PFSK-1 (cell line): ENCODE results near the gene GYPC.

ENCODE experiments used
- FOXP2 ChIP-seq: optimal IDR thresholded peaks from 2 replicates; pipeline ENCODE3; 2011; ENCODE audit warnings: borderline replicate concordance, control low read depth, inconsistent platforms; ENCODE audit not compliant: insufficient read depth; ENCODE audit errors: extremely low read length, extremely low read depth
- POLR2AphosphoS5 ChIP-seq: IDR thresholded peaks from 2 replicates; pipeline ENCODE4 v1.6.1; 2012; ENCODE audit warnings: low read depth, mild to moderate bottlenecking, control low read depth, low read length, moderate library complexity
- REST ChIP-seq, 2 experiments: IDR thresholded peaks; 2 replicates each; pipeline versions ENCODE4 v1.6.1 to v1.8.0; 2011 to 2012; ENCODE audit warnings: low read depth in 2 of 2, low read length in 2 of 2, control low read depth in 1 of 2, inconsistent platforms in 1 of 2, mild to moderate bottlenecking in 1 of 2, moderate library complexity in 1 of 2; ENCODE audit not compliant: insufficient read depth in 1 of 2
- SIN3A ChIP-seq: IDR thresholded peaks from 2 replicates; pipeline ENCODE4 v1.6.1; 2012; ENCODE audit warnings: mild to moderate bottlenecking, low read length, moderate library complexity, borderline replicate concordance; ENCODE audit not compliant: insufficient read depth
- TAF1 ChIP-seq: IDR thresholded peaks from 2 replicates; pipeline ENCODE4 v1.6.1; 2012; ENCODE audit warnings: low read length, control low read depth, borderline replicate concordance; ENCODE audit not compliant: insufficient read depth

The GYPC gene

GRCh38 chr2:126714191-126714965 lies 58.4 kb downstream of the GYPC start:
- TF ChIP-seq FOXP2 (no peak), SIN3A (no peak), POLR2AphosphoS5 (no peak), REST (IDR thresholded peaks at IDR 0.05; ENCODE audit: insufficient read depth in 1 of 2, low read depth in 2 of 2, low read length in 2 of 2) (no peak), TAF1 (no peak)

GRCh38 chr2:126715111-126715510 lies 59.2 kb downstream of the GYPC start:
- TF ChIP-seq TAF1 (no peak), REST (IDR thresholded peaks at IDR 0.05; ENCODE audit: insufficient read depth in 1 of 2, low read depth in 2 of 2, low read length in 2 of 2) (no peak), SIN3A (no peak)

GRCh38 chr2:126715576-126716406 lies 59.8 kb downstream of the GYPC start:
- no peak for TF ChIP-seq FOXP2
- TF ChIP-seq REST (IDR thresholded peaks at IDR 0.05; ENCODE audit: insufficient read depth in 1 of 2, low read depth in 2 of 2, low read length in 2 of 2) = no peak
- no peak for TF ChIP-seq TAF1
- TF ChIP-seq SIN3A = no peak
- TF ChIP-seq POLR2AphosphoS5 = no peak

GRCh38 chr2:126717928-126718327 lies 62.0 kb downstream of the GYPC start:
- TF ChIP-seq FOXP2 = no peak
- TF ChIP-seq TAF1 = no peak
- no peak for TF ChIP-seq REST (IDR thresholded peaks at IDR 0.05; ENCODE audit: insufficient read depth in 1 of 2, low read depth in 2 of 2, low read length in 2 of 2)
- TF ChIP-seq SIN3A = no peak
- TF ChIP-seq POLR2AphosphoS5 = no peak
